ENCODE data around the gene UGT1A3.
A peak's percentile ranks its signal among the peaks of the same experiment; 100 is the strongest.

The UGT1A3 gene

GRCh38 chr2:233705911-233706506, 22.8 kb upstream of the UGT1A3 start:
- no peak overlapping the region for H3K4me3 ChIP-seq (ENCODE audit: low read depth, low read length)
- POLR2A ChIA-PET = no interaction called here
- CTCF ChIA-PET = interaction anchor here (1.0 to 1.5 kb wide), 3 partner anchors 257 to 840 kb away, joined by 3 to 7 read pairs (median 4); no protein-coding TSS in a partner anchor
- no peak for TF ChIP-seq CTCF (IDR thresholded peaks at IDR 0.05; ENCODE audit: insufficient read depth, low read length, missing control alignments)
- no peak for DNase-seq (ENCODE audit: low read depth, low spot score)

- H3K4me3 ChIP-seq (ENCODE audit: low read depth, low read length) = no peak overlapping the region
- CTCF ChIA-PET = interaction anchor here (0.7 to 3.4 kb wide), 5 partner anchors 258 to 839 kb away, joined by 3 to 16 read pairs (median 4); no protein-coding TSS in a partner anchor
- DNase-seq (ENCODE audit: low read depth, low spot score) = no peak
- POLR2A ChIA-PET = interaction anchor here (0.7 kb wide), 1 partner anchor 218 kb away, joined by 3 read pairs; no protein-coding TSS in a partner anchor
- no peak for TF ChIP-seq CTCF (IDR thresholded peaks at IDR 0.05; ENCODE audit: insufficient read depth, low read length, missing control alignments)
Measured at GRCh38 chr2:233706720-233707119, 22.1 kb upstream of the UGT1A3 start.

GRCh38 chr2:233707940-233708644, 20.8 kb upstream of the UGT1A3 start:
- ChIA-PET POLR2A (no interaction called here), CTCF (interaction anchor here (1.0 to 3.4 kb wide), 3 partner anchors 10 to 259 kb away, joined by 3 to 16 read pairs (median 5); no protein-coding TSS in a partner anchor)
- no peak for TF ChIP-seq CTCF (IDR thresholded peaks at IDR 0.05; ENCODE audit: insufficient read depth, low read length, missing control alignments)

GRCh38 chr2:233708942-233709341, 19.9 kb upstream of the UGT1A3 start:
- CTCF ChIA-PET = interaction anchor here (1.0 to 3.4 kb wide), 3 partner anchors 9 to 260 kb away, joined by 3 to 16 read pairs (median 5); no protein-coding TSS in a partner anchor
- POLR2A ChIA-PET = no interaction called here
- H3K4me3 ChIP-seq (ENCODE audit: low read depth, low read length) = no peak overlapping the region
- no peak for TF ChIP-seq CTCF (IDR thresholded peaks at IDR 0.05; ENCODE audit: insufficient read depth, low read length, missing control alignments)
- no peak for DNase-seq (ENCODE audit: low read depth, low spot score)

More at GRCh38 chr2:233707940-233708644, 20.8 kb upstream of the UGT1A3 start:
- no peak overlapping the region for H3K4me3 ChIP-seq (ENCODE audit: low read depth, low read length)
- no peak for DNase-seq (ENCODE audit: low read depth, low spot score)

- ChIA-PET POLR2A (no interaction called here), CTCF (interaction anchor here (0.8 to 3.2 kb wide), 18 partner anchors 9 to 358 kb away, joined by 3 to 50 read pairs (median 4); no protein-coding TSS in a partner anchor)
- peak; percentile 90 for TF ChIP-seq CTCF (IDR thresholded peaks at IDR 0.05; ENCODE audit: insufficient read depth, low read length, missing control alignments)
- no peak for DNase-seq (ENCODE audit: low read depth, low spot score)
- H3K4me3 ChIP-seq (ENCODE audit: low read depth, low read length) = no peak overlapping the region
Measured at GRCh38 chr2:233711312-233712008, 17.4 kb upstream of the UGT1A3 start.
